OCI-LY7 (cell line): ENCODE measurements around the gene SAE1. TPM values are rescaled to one million over a fixed set of nuclear protein-coding genes. Genes with fewer than 3 reads are reported as not detected.

Source experiments
- BruUV-seq: library from RNA; stranded (reverse); fragments of 400-500 nt; replicated peaks from 2 replicates; lab custom pipeline; 2021; lab: Mats Ljungman, UMichigan
- CTCF ChIA-PET: fragments of 300-600 bp; sonication (Branson Sonifier 250); formaldehyde crosslinking; loops from one replicate; lab custom pipeline; 2022; ENCODE audit warnings: antibody characterized with exemption; ENCODE audit not compliant: unreplicated experiment; lab: Charles Lee
- POLR2A ChIA-PET: fragments of 300-600 bp; sonication (Branson Sonifier 250); formaldehyde crosslinking; loops from one replicate; lab custom pipeline; 2022; ENCODE audit warnings: antibody characterized with exemption; lab: Charles Lee
- DNase-seq: peaks from one replicate; pipeline ENCODE4 v3.0.0-alpha.2; 2015; ENCODE audit warnings: low spot score
- H2AFZ ChIP-seq: fragments of 200-600 bp; sonication (generic), shearing (Covaris generic); 2 replicates; pipeline ENCODE4 v1.6.1; 2014; ENCODE audit warnings: mild to moderate bottlenecking, antibody characterized with exemption, low read length, moderate library complexity
- H3K27ac ChIP-seq: fragments of 200-600 bp; sonication (generic); 2 replicates; pipeline ENCODE4 v1.5.1; 2014; ENCODE audit warnings: mixed run types, low read depth, mild to moderate bottlenecking, moderate library complexity, low read length, inconsistent platforms; ENCODE audit not compliant: poor library complexity, severe bottlenecking
- H3K36me3 ChIP-seq: fragments of 200-600 bp; sonication (generic); 2 replicates; pipeline ENCODE4 v1.6.1; 2014; ENCODE audit warnings: mild to moderate bottlenecking, antibody characterized with exemption, low read length, moderate library complexity, mixed read lengths; ENCODE audit not compliant: insufficient read depth
- H3K4me1 ChIP-seq: fragments of 200-600 bp; sonication (generic); 2 replicates; pipeline ENCODE4 v1.5.1; 2014; ENCODE audit warnings: mild to moderate bottlenecking, low read length; ENCODE audit not compliant: insufficient read depth, poor library complexity, severe bottlenecking
- H3K4me2 ChIP-seq: fragments of 200-600 bp; sonication (generic); 2 replicates; pipeline ENCODE4 v1.6.1; 2014; ENCODE audit warnings: mild to moderate bottlenecking, low read length
- H3K4me3 ChIP-seq: fragments of 200-600 bp; sonication (generic); 2 replicates; pipeline ENCODE4 v1.5.1; 2014; ENCODE audit warnings: mild to moderate bottlenecking, low read depth, low read length; ENCODE audit not compliant: poor library complexity, severe bottlenecking
- H3K79me2 ChIP-seq: fragments of 200-600 bp; sonication (generic); 2 replicates; pipeline ENCODE4 v1.6.1; 2016; ENCODE audit warnings: low read depth, mild to moderate bottlenecking, low read length, moderate library complexity, mixed read lengths; ENCODE audit not compliant: insufficient read depth
- H3K9me2 ChIP-seq: fragments of 200-600 bp; sonication (generic); 2 replicates; pipeline ENCODE4 v1.6.1; 2016; ENCODE audit warnings: mild to moderate bottlenecking, low read length, mixed read lengths; ENCODE audit not compliant: insufficient read depth
- H3K9me3 ChIP-seq: fragments of 200-600 bp; sonication (generic); 2 replicates; pipeline ENCODE4 v1.6.1; 2014; ENCODE audit warnings: mild to moderate bottlenecking, mixed run types, low read length, mixed read lengths
- H4K20me1 ChIP-seq: fragments of 200-600 bp; sonication (generic); 2 replicates; pipeline ENCODE4 v1.6.1; 2014; ENCODE audit warnings: mild to moderate bottlenecking, antibody characterized with exemption, low read length, moderate library complexity, mixed read lengths; ENCODE audit not compliant: insufficient read depth
- CTCF ChIP-seq: fragments of 200-600 bp; sonication (generic); conservative IDR thresholded peaks from 2 replicates; pipeline ENCODE4 v1.5.1; 2014; ENCODE audit warnings: mild to moderate bottlenecking, antibody characterized with exemption, low read length, moderate library complexity, mixed read lengths
- EZH2phosphoT487 ChIP-seq: fragments of 200-600 bp; sonication (generic); IDR thresholded peaks from 2 replicates; pipeline ENCODE4 v1.6.1; 2018; ENCODE audit warnings: low read depth, borderline replicate concordance, mild to moderate bottlenecking, mixed run types, antibody characterized with exemption, low read length, moderate library complexity, mixed read lengths
- intact Hi-C: fragments of 100-400 bp; cut with micrococcal nuclease; formaldehyde crosslinking; loops from one replicate; pipeline ENCODE4 v1.10.0; 2022; ENCODE audit not compliant: unreplicated experiment
- total RNA-seq, 2 experiments: library from RNA; depleted of rRNA in 1 of 2; stranded (reverse); fragments of >200 nt in 1 of 2; shearing (Covaris generic) in 1 of 2; gene quantifications; 2 replicates each; pipeline ENCODE4 v1.2.3, GENCODE V29; 2014 to 2022

Gene SAE1
- total RNA-seq, 2 experiments from 2014 or later = 144 to 165 TPM

DNA sequence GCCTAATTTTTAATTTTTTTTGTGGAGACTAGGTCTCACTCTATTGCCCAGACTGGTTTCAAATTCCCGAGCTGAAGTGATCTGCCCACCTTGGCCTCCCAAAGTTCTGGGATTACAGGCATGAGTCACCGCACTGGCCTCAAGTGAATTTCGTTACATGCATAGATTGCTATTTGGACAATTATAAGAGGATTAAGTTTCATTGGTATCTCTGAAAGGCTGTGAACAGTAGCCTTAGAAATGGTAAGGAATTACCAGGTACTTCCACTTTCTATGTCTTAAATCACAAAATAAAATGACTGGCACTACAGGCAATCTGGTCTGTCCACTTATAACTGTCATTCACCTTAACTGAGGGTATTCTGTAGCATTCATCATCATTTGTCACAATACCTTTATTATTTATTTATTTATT, 122.8 kb downstream of the SAE1 start:
- H4K20me1 ChIP-seq = no peaks in the 10 kb centered on the region
- BruUV-seq = no TSS peak
- no peak overlapping the region for H3K4me2 ChIP-seq
- no peak overlapping the region for H3K4me3 ChIP-seq
- ChIA-PET CTCF (no interaction called here), POLR2A (interaction anchor here (0.6 kb wide), 1 partner anchor 216 kb away, joined by 6 read pairs; no protein-coding TSS in a partner anchor)
- no peak for DNase-seq
- peaks cover 23% of the 10 kb centered on the region for H3K4me1 ChIP-seq
- H3K79me2 ChIP-seq = peaks cover 11% of the 10 kb centered on the region; the same call in 1 of the 2 replicates
- no peak overlapping the region for H2AFZ ChIP-seq
- H3K36me3 ChIP-seq = peaks cover 2% of the 10 kb centered on the region; the same call in 1 of the 2 replicates
- intact Hi-C loops = no loop called here
- no peaks in the 10 kb centered on the region for H3K9me3 ChIP-seq
- no peak overlapping the region for H3K27ac ChIP-seq
- no peaks in the 10 kb centered on the region for H3K9me2 ChIP-seq
- no peak for TF ChIP-seq EZH2phosphoT487
- no peak for TF ChIP-seq CTCF

DNA sequence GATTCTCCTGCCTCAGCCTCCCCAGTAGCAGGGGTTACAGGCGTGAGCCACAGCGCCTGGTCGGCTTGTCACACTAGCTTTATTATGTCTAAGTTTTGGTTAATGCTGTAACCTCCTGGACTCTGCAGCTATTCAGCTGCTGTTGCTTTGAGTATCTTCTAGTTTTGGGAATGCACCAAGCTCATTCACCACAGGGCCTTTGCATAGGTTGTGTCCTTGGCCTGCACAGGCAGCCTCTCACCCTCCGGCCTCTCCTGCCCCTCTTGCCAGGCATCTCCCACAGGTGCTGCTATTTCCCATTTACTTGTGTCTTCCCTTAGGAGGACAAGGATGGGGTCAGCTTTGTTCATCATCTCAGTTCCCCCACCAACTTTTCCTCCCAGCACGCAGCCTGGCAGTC, 123.3 kb downstream of the SAE1 start:
- intact Hi-C loops = no loop called here
- no TSS peak for BruUV-seq
- H3K4me3 ChIP-seq = no peak overlapping the region
- no peak overlapping the region for H2AFZ ChIP-seq
- H3K9me2 ChIP-seq = no peaks in the 10 kb centered on the region
- TF ChIP-seq EZH2phosphoT487 (no peak), CTCF (no peak)
- ChIA-PET CTCF (no interaction called here), POLR2A (interaction anchor here (0.6 kb wide), 1 partner anchor 217 kb away, joined by 6 read pairs; no protein-coding TSS in a partner anchor)
- peaks cover 23% of the 10 kb centered on the region for H3K4me1 ChIP-seq
- H3K79me2 ChIP-seq = peaks cover 11% of the 10 kb centered on the region; the same call in 1 of the 2 replicates
- no peaks in the 10 kb centered on the region for H4K20me1 ChIP-seq
- H3K9me3 ChIP-seq = no peaks in the 10 kb centered on the region
- H3K27ac ChIP-seq = no peak overlapping the region
- H3K4me2 ChIP-seq = no peak overlapping the region
- H3K36me3 ChIP-seq = peaks cover 6% of the 10 kb centered on the region; the same call in 1 of the 2 replicates
- DNase-seq = no peak
